Testis (tissue), 2 donors: ENCODE data around the gene ANKRD22.

ENCODE experiments used
- CTCF ChIP-seq, 3 experiments: fragments of 450-650 bp in 2 of 3; fragments of 200-600 bp in 1 of 3; sonication (generic) in 1 of 3; IDR thresholded peaks; one replicate each; pipeline ENCODE4 v1.5.1; 2016 to 2019; ENCODE audit warnings: antibody characterized with exemption in 3 of 3, mild to moderate bottlenecking in 2 of 3, moderate library complexity in 1 of 3
- POLR2A ChIP-seq: fragments of 450-650 bp; IDR thresholded peaks from one replicate; pipeline ENCODE4 v1.6.1; 2017; ENCODE audit warnings: antibody characterized with exemption, mild to moderate bottlenecking, moderate library complexity

- TF ChIP-seq POLR2A (no peak), CTCF (IDR thresholded peaks at IDR 0.05) (no peak)
These were observed 23.3 kb downstream of the ANKRD22 start for GRCh38 chr10:88828310-88828709.
